ENCODE data around the gene NOTUM. TPM values are rescaled to one million over a fixed set of nuclear protein-coding genes. Genes with fewer than 3 reads are reported as not detected.

Gene NOTUM
- total RNA-seq, 2 experiments from 2014 or later = not detected

GRCh38 chr17:81999976-82000802, 39.2 kb upstream of the NOTUM start:
- H3K9me3 ChIP-seq (ENCODE audit: control insufficient read depth in 1 of 2, insufficient read depth in 1 of 2, low read length in 2 of 2) = no peaks in the 10 kb centered on the region
- ChIA-PET POLR2A (no interaction called here), CTCF (no interaction called here)
- no peak for DNase-seq
- H3K27ac ChIP-seq (ENCODE audit: low read depth in 1 of 2, low read length in 2 of 2) = no peak overlapping the region
- H3K4me1 Mint-ChIP-seq (ENCODE audit: low read depth) = no peaks in the 10 kb centered on the region
- H3K36me3 ChIP-seq (ENCODE audit: insufficient read depth, low read length) = no peaks in the 10 kb centered on the region
- no peaks in the 10 kb centered on the region for H3K27me3 Mint-ChIP-seq
- H3K4me3 ChIP-seq (ENCODE audit: low read length) = no peak overlapping the region
- no peak overlapping the region for H3K4me3 Mint-ChIP-seq
- no peak overlapping the region for H3K27ac Mint-ChIP-seq
- no peak for ATAC-seq (ENCODE audit: poor library complexity)
- intact Hi-C loops (cut with DNase I, micrococcal nuclease) = no loop called here
- peaks cover 10% of the 10 kb centered on the region for H3K36me3 Mint-ChIP-seq (ENCODE audit: low read depth)
- H3K9me3 Mint-ChIP-seq = no peaks in the 10 kb centered on the region
- no peak for TF ChIP-seq CTCF (IDR thresholded peaks at IDR 0.05)
- H3K4me1 ChIP-seq (ENCODE audit: insufficient read depth, low read length) = no peaks in the 10 kb centered on the region
- no peaks in the 10 kb centered on the region for H3K27me3 ChIP-seq (ENCODE audit: control insufficient read depth in 1 of 2, insufficient read depth in 2 of 2, low read length in 2 of 2)

- H3K4me1 ChIP-seq (ENCODE audit: insufficient read depth, low read length) = no peaks in the 10 kb centered on the region
- no peaks in the 10 kb centered on the region for H3K36me3 ChIP-seq (ENCODE audit: insufficient read depth, low read length)
- Mint-ChIP-seq H3K4me1 (ENCODE audit: low read depth) (no peaks in the 10 kb centered on the region), H3K36me3 (ENCODE audit: low read depth) (peaks cover 10% of the 10 kb centered on the region), H3K4me3 (no peak overlapping the region), H3K27ac (no peak overlapping the region), H3K9me3 (no peaks in the 10 kb centered on the region), H3K27me3 (no peaks in the 10 kb centered on the region)
- ChIA-PET POLR2A (no interaction called here), CTCF (no interaction called here)
- DNase-seq (no peak), ATAC-seq (ENCODE audit: poor library complexity) (no peak)
- no peak overlapping the region for H3K27ac ChIP-seq (ENCODE audit: low read depth in 1 of 2, low read length in 2 of 2)
- no peaks in the 10 kb centered on the region for H3K27me3 ChIP-seq (ENCODE audit: control insufficient read depth in 1 of 2, insufficient read depth in 2 of 2, low read length in 2 of 2)
- no peak overlapping the region for H3K4me3 ChIP-seq (ENCODE audit: low read length)
- H3K9me3 ChIP-seq (ENCODE audit: control insufficient read depth in 1 of 2, insufficient read depth in 1 of 2, low read length in 2 of 2) = no peaks in the 10 kb centered on the region
- TF ChIP-seq CTCF (IDR thresholded peaks at IDR 0.05) = no peak
- intact Hi-C loops (cut with DNase I, micrococcal nuclease) = no loop called here
These were observed 38.6 kb upstream of the NOTUM start for GRCh38 chr17:81999587-81999975.

- Mint-ChIP-seq H3K9me3 (no peaks in the 10 kb centered on the region), H3K4me1 (ENCODE audit: low read depth) (no peaks in the 10 kb centered on the region), H3K36me3 (ENCODE audit: low read depth) (peaks cover 10% of the 10 kb centered on the region), H3K4me3 (no peak overlapping the region), H3K27me3 (no peaks in the 10 kb centered on the region), H3K27ac (no peak overlapping the region)
- no peak for DNase-seq
- no peak overlapping the region for H3K4me3 ChIP-seq (ENCODE audit: low read length)
- ATAC-seq (ENCODE audit: poor library complexity) = no peak
- no peaks in the 10 kb centered on the region for H3K9me3 ChIP-seq (ENCODE audit: control insufficient read depth in 1 of 2, insufficient read depth in 1 of 2, low read length in 2 of 2)
- POLR2A ChIA-PET = no interaction called here
- intact Hi-C loops (cut with DNase I, micrococcal nuclease) = no loop called here
- no peaks in the 10 kb centered on the region for H3K4me1 ChIP-seq (ENCODE audit: insufficient read depth, low read length)
- no peak for TF ChIP-seq CTCF (IDR thresholded peaks at IDR 0.05)
- H3K36me3 ChIP-seq (ENCODE audit: insufficient read depth, low read length) = no peaks in the 10 kb centered on the region
- no peak overlapping the region for H3K27ac ChIP-seq (ENCODE audit: low read depth in 1 of 2, low read length in 2 of 2)
- no peaks in the 10 kb centered on the region for H3K27me3 ChIP-seq (ENCODE audit: control insufficient read depth in 1 of 2, insufficient read depth in 2 of 2, low read length in 2 of 2)
- CTCF ChIA-PET = interaction anchor here (0.6 kb wide), 1 partner anchor 788 kb away, joined by 3 read pairs; no protein-coding TSS in a partner anchor
These were observed 37.9 kb upstream of the NOTUM start for GRCh38 chr17:81998691-81999438.

Data from CD4-positive, alpha-beta T cell (primary cell).